Measurements from ENCODE around the gene AAGAB. TPM values are rescaled to one million over a fixed set of nuclear protein-coding genes. Genes with fewer than 3 reads are reported as not detected.

Gene AAGAB
- total RNA-seq, 1 experiment from 2014 or later = 30.5 TPM

- H3K27me3 ChIP-seq (ENCODE audit: low read length) = no peaks in the 10 kb centered on the region
- H3K9me3 ChIP-seq (ENCODE audit: low read length) = no peaks in the 10 kb centered on the region
- no peak for ATAC-seq
- no peaks in the 10 kb centered on the region for H3F3A ChIP-seq (ENCODE audit: low read length, unreplicated experiment)
- peaks cover 68% of the 10 kb centered on the region for H3K36me3 ChIP-seq (ENCODE audit: low read depth, low read length)
- 0 out of 2 replicates have a peak overlapping the region, but pooled peaks have one; percentile 9 for H3K27ac ChIP-seq (ENCODE audit: low read length)
- POLR2A ChIA-PET (ENCODE audit: unreplicated experiment) = no interaction called here
- no TSS peak for BruUV-seq (replicated peaks)
- no peak overlapping the region for H3K9ac ChIP-seq (ENCODE audit: low read length)
- H3K4me3 ChIP-seq (ENCODE audit: low read length) = no peak overlapping the region
- no peak for DNase-seq
- intact Hi-C loops (cut with micrococcal nuclease) = no loop called here
- no peak overlapping the region for H2AFZ ChIP-seq (ENCODE audit: low read length)
- H3K79me2 ChIP-seq (ENCODE audit: low read length) = peaks cover 52% of the 10 kb centered on the region
- no peak for TF ChIP-seq CTCF (conservative IDR thresholded peaks at IDR 0.05; ENCODE audit: low read depth, low read length)
- no peak for TF ChIP-seq EZH2 (IDR thresholded peaks at IDR 0.05; ENCODE audit: low read length, unreplicated experiment)
- no peak for TF ChIP-seq EZH2phosphoT487 (IDR thresholded peaks at IDR 0.05; ENCODE audit: borderline replicate concordance, low read length)
- H3K4me2 ChIP-seq (ENCODE audit: low read length) = no peak overlapping the region
- peaks cover 44% of the 10 kb centered on the region for H3K4me1 ChIP-seq (ENCODE audit: insufficient read depth, low read length)
- CTCF ChIA-PET = no interaction called here
- no peaks in the 10 kb centered on the region for H3K9me2 ChIP-seq (replicated peaks; ENCODE audit: low read length)
- H4K20me1 ChIP-seq (ENCODE audit: low read length) = no peaks in the 10 kb centered on the region
These were observed 74.4 kb downstream of the AAGAB start for GRCh38 chr15:67180035-67180434.

GRCh38 chr15:67179411-67179995 is 75.0 kb downstream of the AAGAB start:
- Histone ChIP-seq H3K4me2 (ENCODE audit: low read length) (no peak overlapping the region), H3K9me2 (replicated peaks; ENCODE audit: low read length) (no peaks in the 10 kb centered on the region), H2AFZ (ENCODE audit: low read length) (no peak overlapping the region), H3F3A (ENCODE audit: low read length, unreplicated experiment) (peaks cover 2% of the 10 kb centered on the region), H3K27me3 (ENCODE audit: low read length) (no peaks in the 10 kb centered on the region), H3K9me3 (ENCODE audit: low read length) (no peaks in the 10 kb centered on the region), H3K4me3 (ENCODE audit: low read length) (no peak overlapping the region), H4K20me1 (ENCODE audit: low read length) (no peaks in the 10 kb centered on the region), H3K36me3 (ENCODE audit: low read depth, low read length) (peaks cover 63% of the 10 kb centered on the region), H3K27ac (ENCODE audit: low read length) (0 out of 2 replicates have a peak overlapping the region, but pooled peaks have one; percentile 9), H3K79me2 (ENCODE audit: low read length) (peaks cover 52% of the 10 kb centered on the region), H3K4me1 (ENCODE audit: insufficient read depth, low read length) (peaks cover 48% of the 10 kb centered on the region), H3K9ac (ENCODE audit: low read length) (no peak overlapping the region)
- BruUV-seq (replicated peaks) = no TSS peak
- ATAC-seq (no peak), DNase-seq (no peak)
- no peak for TF ChIP-seq EZH2phosphoT487 (IDR thresholded peaks at IDR 0.05; ENCODE audit: borderline replicate concordance, low read length)
- TF ChIP-seq EZH2 (IDR thresholded peaks at IDR 0.05; ENCODE audit: low read length, unreplicated experiment) = no peak
- no peak for TF ChIP-seq CTCF (conservative IDR thresholded peaks at IDR 0.05; ENCODE audit: low read depth, low read length)
- CTCF ChIA-PET = no interaction called here
- POLR2A ChIA-PET (ENCODE audit: unreplicated experiment) = interaction anchor here (0.5 kb wide), 1 partner anchor 54 kb away, joined by 3 read pairs; no protein-coding TSS in a partner anchor
- intact Hi-C loops (cut with micrococcal nuclease) = no loop called here

GRCh38 chr15:67178569-67179210 is 75.8 kb downstream of the AAGAB start:
- TF ChIP-seq EZH2 (IDR thresholded peaks at IDR 0.05; ENCODE audit: low read length, unreplicated experiment) (no peak), EZH2phosphoT487 (IDR thresholded peaks at IDR 0.05; ENCODE audit: borderline replicate concordance, low read length) (no peak), CTCF (conservative IDR thresholded peaks at IDR 0.05; ENCODE audit: low read depth, low read length) (no peak)
- no peak overlapping the region for H3K4me3 ChIP-seq (ENCODE audit: low read length)
- peak overlapping the region; percentile 11; the same call in 1 of the 2 replicates for H3K9ac ChIP-seq (ENCODE audit: low read length)
- H3K9me3 ChIP-seq (ENCODE audit: low read length) = no peaks in the 10 kb centered on the region
- peaks cover 7% of the 10 kb centered on the region for H3F3A ChIP-seq (ENCODE audit: low read length, unreplicated experiment)
- H3K4me1 ChIP-seq (ENCODE audit: insufficient read depth, low read length) = peaks cover 56% of the 10 kb centered on the region
- H3K79me2 ChIP-seq (ENCODE audit: low read length) = peaks cover 52% of the 10 kb centered on the region
- H3K4me2 ChIP-seq (ENCODE audit: low read length) = peak overlapping the region; percentile 5; the same call in 1 of the 2 replicates
- peaks cover 56% of the 10 kb centered on the region for H3K36me3 ChIP-seq (ENCODE audit: low read depth, low read length)
- DNase-seq = peak; percentile 79
- peak; percentile 40 for ATAC-seq
- no peaks in the 10 kb centered on the region for H4K20me1 ChIP-seq (ENCODE audit: low read length)
- ChIA-PET POLR2A (ENCODE audit: unreplicated experiment) (interaction anchor here (0.5 kb wide), 1 partner anchor 53 kb away, joined by 3 read pairs; no protein-coding TSS in a partner anchor), CTCF (no interaction called here)
- intact Hi-C loops (cut with micrococcal nuclease) = no loop called here
- H3K9me2 ChIP-seq (replicated peaks; ENCODE audit: low read length) = no peaks in the 10 kb centered on the region
- no peak overlapping the region for H2AFZ ChIP-seq (ENCODE audit: low read length)
- H3K27ac ChIP-seq (ENCODE audit: low read length) = peak overlapping the region; percentile 93
- no peaks in the 10 kb centered on the region for H3K27me3 ChIP-seq (ENCODE audit: low read length)
- no TSS peak for BruUV-seq (replicated peaks)

All from PC-3 (cell line).